OCI-LY7 (cell line): ENCODE results near the gene NAT8.

Experiments used
- EZH2phosphoT487 ChIP-seq: fragments of 200-600 bp; sonication (generic); IDR thresholded peaks from 2 replicates; pipeline ENCODE4 v1.6.1; 2018; ENCODE audit warnings: low read depth, borderline replicate concordance, mild to moderate bottlenecking, mixed run types, antibody characterized with exemption, low read length, moderate library complexity, mixed read lengths
- TF ChIP-seq, protein P1 (sequence below): fragments of 200-600 bp; sonication (generic); conservative IDR thresholded peaks from 2 replicates; pipeline ENCODE4 v1.5.1; 2014; ENCODE audit warnings: mild to moderate bottlenecking, antibody characterized with exemption, low read length, moderate library complexity, mixed read lengths

DNA sequence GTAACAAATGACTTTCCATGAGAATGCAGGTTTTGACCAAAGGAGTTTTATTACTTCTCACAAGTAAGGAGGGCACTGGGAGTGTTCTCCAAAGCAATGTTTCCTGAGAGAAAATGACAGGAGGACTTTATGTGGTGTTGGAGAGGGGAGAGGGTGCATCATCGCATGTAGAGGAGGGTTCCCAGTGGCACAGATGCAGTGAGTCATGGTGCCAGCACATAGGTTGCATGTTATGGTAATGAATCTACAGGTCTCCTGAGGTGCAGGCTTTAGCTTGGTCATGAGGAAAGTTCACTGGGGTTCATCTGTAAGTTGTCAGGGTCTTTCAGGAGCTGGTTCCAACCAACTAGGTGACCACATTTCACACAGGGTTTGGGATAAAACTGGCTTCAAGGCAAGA lies 30.4 kb downstream of the NAT8 start:
- TF ChIP-seq, protein P1, sequence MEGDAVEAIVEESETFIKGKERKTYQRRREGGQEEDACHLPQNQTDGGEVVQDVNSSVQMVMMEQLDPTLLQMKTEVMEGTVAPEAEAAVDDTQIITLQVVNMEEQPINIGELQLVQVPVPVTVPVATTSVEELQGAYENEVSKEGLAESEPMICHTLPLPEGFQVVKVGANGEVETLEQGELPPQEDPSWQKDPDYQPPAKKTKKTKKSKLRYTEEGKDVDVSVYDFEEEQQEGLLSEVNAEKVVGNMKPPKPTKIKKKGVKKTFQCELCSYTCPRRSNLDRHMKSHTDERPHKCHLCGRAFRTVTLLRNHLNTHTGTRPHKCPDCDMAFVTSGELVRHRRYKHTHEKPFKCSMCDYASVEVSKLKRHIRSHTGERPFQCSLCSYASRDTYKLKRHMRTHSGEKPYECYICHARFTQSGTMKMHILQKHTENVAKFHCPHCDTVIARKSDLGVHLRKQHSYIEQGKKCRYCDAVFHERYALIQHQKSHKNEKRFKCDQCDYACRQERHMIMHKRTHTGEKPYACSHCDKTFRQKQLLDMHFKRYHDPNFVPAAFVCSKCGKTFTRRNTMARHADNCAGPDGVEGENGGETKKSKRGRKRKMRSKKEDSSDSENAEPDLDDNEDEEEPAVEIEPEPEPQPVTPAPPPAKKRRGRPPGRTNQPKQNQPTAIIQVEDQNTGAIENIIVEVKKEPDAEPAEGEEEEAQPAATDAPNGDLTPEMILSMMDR = no peak
- no peak for TF ChIP-seq EZH2phosphoT487
